ENCODE measurements around the gene LOXL1. TPM values are rescaled to one million over a fixed set of nuclear protein-coding genes. Genes with fewer than 3 reads are reported as not detected.

Gene LOXL1
- total and polyA plus RNA-seq, 2 of the 13 experiments (the other 11 are each of a cell fraction or from before 2014, with no cell fraction given) = 0.51 to 1.3 TPM

- TF ChIP-seq GMEB1 (CRISPR knock-in tag; IDR thresholded peaks at IDR 0.05; ENCODE audit: borderline replicate concordance) = no peak
- 0 out of 2 replicates have a peak, but pooled peaks have one; percentile 28 for TF ChIP-seq FOXO4 (CRISPR knock-in tag; conservative IDR thresholded peaks at IDR 0.05)
- TF ChIP-seq HNF1B (CRISPR knock-in tag; IDR thresholded peaks at IDR 0.05) = no peak
- no peak for TF ChIP-seq MAFG (CRISPR knock-in tag; IDR thresholded peaks at IDR 0.05)
- TF ChIP-seq ZFAT (CRISPR knock-in tag; conservative IDR thresholded peaks at IDR 0.05) = no peak
- peak; percentile 48; the same call in 1 of the 2 replicates for TF ChIP-seq ZFX (CRISPR knock-in tag; IDR thresholded peaks at IDR 0.05; ENCODE audit: low read depth)
- TF ChIP-seq ZC3H4 (CRISPR knock-in tag; IDR thresholded peaks at IDR 0.05; ENCODE audit: borderline replicate concordance) = no peak
- TF ChIP-seq ZNF414 (CRISPR knock-in tag; IDR thresholded peaks at IDR 0.05) = peak; percentile 30
- TF ChIP-seq RARG (CRISPR knock-in tag; IDR thresholded peaks at IDR 0.05; ENCODE audit: low read depth) = no peak
- TF ChIP-seq XRCC5 (optimal IDR thresholded peaks at IDR 0.05; ENCODE audit: low read length) = peak; percentile 86
- no peak for TF ChIP-seq ZSCAN20 (CRISPR knock-in tag; IDR thresholded peaks at IDR 0.05; ENCODE audit: borderline replicate concordance)
- no peak for TF ChIP-seq ZNF12 (CRISPR knock-in tag; IDR thresholded peaks at IDR 0.05)
- TF ChIP-seq ZNF468 (CRISPR knock-in tag; IDR thresholded peaks at IDR 0.05) = 0 out of 2 replicates have a peak, but pooled peaks have one; percentile 19
- TF ChIP-seq ZNF335 (CRISPR knock-in tag; IDR thresholded peaks at IDR 0.05) = 0 out of 2 replicates have a peak, but pooled peaks have one; percentile 16
- peak; percentile 57 for TF ChIP-seq GABPA (IDR thresholded peaks at IDR 0.05; ENCODE audit: low read depth, low read length)
- TF ChIP-seq GABPA (CRISPR knock-in tag; IDR thresholded peaks at IDR 0.05; ENCODE audit: low read depth) = peak; percentile 88
- TF ChIP-seq ZNF687 (CRISPR knock-in tag; IDR thresholded peaks at IDR 0.05) = peak; percentile 41; the same call in 1 of the 2 replicates
- no peak for TF ChIP-seq KLF11 (CRISPR knock-in tag; IDR thresholded peaks at IDR 0.05)
- peak; percentile 66; the same call in 1 of the 2 replicates for TF ChIP-seq GATAD1 (CRISPR knock-in tag; IDR thresholded peaks at IDR 0.05)
- no peak for TF ChIP-seq TBP (CRISPR knock-in tag; IDR thresholded peaks at IDR 0.05)
- TF ChIP-seq MTA3 (CRISPR knock-in tag; IDR thresholded peaks at IDR 0.05) = no peak
- TF ChIP-seq ZFY (CRISPR knock-in tag; IDR thresholded peaks at IDR 0.05) = no peak
- no peak for TF ChIP-seq ADNP (CRISPR knock-in tag; IDR thresholded peaks at IDR 0.05)
Observed at GRCh38 chr15:73994413-73994883, 68.2 kb downstream of the LOXL1 start, which contains the start of gene PML (continued).
